Activated CD4-positive, alpha-beta T cell treated with anti-CD3 and anti-CD28 coated beads, Interleukin-2, Interleukin-6, amounts not matched to agents 100 ng/mL and 50 ng/mL, durations not matched to agents 16 hours and 8 hours (primary cell): Measurements from ENCODE around the gene RASSF8.

Experiments used
- DNase-seq: peaks from one replicate; pipeline ENCODE4 v3.0.0-alpha.2; 2020

Gene RASSF8

DNA sequence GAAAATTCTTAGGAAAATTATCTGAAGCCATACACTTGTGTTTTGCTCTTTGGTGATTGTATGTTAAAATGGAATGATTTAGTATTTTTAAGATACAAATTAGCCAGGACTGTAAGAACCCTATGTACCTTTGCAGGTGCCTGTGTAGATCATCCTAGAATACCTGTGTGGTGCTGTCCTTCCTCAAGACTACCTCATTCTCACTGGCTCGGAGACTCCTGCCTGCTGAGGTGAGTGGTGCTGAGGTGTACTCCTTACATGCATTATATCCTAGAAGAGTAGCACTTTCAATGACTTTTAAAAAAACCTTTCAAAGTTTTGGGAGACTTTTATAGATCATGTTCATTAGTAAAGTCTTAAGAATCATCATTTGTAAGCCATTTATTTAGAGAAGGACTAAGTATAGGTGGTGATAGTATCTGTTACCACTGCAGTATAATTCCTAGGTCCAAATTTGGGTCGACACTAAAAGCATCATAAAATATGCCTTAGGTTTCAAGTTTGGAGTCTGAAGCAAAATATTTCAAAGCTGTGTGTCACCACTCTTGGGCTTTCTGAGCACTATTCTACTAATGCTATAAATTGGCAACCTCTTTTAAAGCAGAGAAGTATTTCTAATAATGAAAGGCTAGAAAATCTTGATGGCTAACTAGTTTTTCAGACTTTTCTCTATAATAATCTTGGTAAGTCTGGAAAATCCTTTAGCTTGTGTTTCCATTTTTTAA is 36.6 kb downstream of the RASSF8 start:
- no peak for DNase-seq

DNA sequence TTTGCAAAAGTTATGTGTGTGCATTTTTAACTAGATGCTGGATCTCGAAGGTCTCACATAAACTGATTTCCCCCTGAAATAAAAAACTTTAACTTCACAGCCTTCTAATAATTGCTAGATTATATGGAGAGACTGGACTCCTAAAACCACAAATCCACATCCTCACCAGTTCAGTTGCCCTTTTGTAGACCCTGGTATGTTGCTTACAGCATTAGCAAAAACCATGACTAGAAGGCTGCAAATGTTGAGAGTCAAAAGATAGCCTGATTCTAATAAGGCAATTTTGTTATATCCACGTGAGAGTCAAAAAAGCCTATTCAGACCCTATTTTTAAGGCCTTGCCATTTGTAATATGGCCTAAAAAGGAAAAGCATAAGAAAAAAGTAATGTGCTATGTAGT is 37.4 kb downstream of the RASSF8 start:
- no peak for DNase-seq

DNA sequence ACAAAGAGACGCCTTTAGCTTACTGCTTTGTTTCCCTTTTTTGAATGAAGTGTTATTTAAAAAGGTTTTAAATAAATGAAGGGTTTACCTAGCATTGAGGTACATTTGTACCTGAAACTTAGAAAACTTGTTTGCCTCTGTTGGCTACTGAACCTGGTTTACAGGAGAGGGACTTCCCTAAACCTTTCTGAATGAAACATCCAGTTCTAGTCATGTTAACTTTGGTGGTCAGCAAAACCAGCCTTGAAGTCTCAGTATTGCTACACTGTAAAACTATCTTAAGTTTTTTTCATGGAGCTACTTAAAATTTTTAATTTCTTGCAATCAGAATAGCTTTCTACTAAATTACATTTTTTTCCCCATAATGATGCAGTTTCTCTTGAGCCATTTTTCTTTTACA is 38.2 kb downstream of the RASSF8 start:
- DNase-seq: no peak

DNA sequence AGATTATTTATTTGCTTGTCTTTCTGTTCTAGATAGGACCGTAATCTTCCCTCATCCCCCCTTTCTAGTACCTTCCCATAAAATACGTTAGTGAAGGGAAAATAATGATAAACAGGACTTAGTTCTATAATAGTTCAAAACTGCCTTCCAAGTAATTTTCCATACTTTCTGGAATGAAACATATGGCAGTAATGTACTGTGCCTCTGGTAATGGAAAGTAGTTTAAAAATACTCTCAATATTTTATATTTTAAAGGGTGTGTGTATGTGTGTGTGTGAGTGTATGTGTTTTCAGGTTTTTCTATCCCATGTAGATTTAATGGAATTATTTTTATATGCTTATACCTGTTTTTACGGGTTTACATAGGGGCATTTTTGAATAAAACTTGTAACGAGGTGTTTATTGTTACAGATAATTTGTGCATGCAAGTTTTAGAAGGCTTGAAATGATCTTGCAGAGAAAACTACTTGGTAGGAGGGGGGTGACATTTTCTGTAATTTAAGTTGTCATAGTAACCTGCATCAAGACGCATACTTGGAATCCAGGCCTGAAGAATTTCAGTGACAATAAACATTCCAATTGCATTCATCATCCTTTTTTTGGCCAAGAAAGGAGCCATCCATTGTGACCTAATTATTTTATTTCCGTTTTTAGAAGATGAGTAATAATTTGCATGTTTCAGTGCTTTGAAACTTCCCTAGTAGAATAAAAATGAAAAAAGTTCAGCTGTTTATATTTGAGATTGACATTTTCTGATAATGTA is 38.9 kb downstream of the RASSF8 start:
- no peak for DNase-seq

DNA sequence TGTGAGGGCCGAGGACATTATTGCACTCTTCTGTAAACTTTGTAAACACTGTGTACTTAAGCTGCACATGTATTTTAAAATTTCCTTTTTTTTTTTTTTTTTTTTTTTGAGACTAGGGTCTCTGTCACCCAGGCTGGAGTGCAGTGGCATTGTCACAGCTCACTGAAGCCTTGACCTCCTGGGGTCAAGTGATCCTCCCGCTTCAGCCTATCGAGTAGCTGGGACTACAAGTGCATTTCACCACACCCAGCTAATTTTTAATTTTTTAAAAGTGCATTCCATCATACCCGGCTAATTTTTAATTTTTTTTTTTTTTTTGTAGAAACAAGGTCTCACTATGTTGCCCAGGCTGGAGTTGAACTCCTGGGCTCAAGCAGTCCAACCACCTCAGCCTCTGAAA is 42.4 kb downstream of the RASSF8 start:
- no peak for DNase-seq

DNA sequence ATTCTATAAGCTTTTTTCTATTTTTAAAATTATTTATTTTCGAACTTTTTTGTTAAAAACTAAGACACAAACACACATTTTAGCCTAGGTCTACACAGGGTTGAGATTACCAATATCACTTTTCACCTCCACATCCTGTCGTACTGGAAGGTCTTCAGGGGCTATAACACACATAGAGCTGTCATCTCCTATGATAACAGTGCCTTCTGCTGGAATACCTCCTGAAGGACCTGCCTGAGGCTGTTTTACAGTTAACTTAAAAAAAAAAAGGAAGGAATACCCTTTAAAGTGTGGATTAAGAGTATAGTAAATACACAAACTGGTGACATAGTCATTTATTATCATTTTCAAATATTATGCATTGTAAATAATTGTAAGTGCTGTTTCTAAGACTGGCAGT is 43.0 kb downstream of the RASSF8 start:
- no peak for DNase-seq

DNA sequence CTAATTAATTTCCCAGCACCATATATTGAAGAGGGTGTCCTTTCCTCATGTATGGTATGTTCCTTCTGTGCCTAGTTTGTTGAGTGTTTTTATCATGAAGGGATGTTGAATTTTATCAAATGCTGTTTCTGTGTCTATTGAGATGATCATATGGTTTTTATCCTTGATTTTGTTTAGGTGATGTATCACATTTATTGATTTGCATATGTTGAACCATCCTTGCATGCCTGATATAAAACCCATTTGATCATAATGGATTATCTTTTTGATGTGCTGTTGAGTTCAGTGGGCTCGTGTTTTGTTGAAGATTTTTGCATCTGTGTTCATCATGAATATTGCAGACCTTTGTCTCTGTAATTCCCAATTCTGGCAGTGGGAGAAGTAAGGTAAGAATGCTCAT is 44.6 kb downstream of the RASSF8 start:
- DNase-seq: no peak

DNA sequence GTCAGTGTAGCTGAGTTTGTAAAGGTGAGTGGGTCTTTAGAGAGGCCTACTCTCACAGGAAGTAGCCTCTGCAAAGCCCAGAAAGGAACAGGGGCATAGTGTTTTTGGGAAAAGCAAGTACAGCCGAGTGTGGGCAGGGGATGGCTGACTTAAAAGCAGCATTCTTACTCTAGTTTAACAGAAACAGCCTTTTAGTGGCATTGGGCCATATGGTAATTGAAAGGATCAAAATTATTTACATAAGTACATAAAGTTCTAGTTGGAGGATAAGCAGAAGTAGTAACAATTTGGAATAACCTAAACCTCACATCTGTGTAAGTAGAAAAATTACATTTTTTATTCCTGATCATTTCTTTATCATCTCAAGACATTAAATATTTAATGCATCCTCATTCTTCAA is 49.1 kb downstream of the RASSF8 start:
- no peak for DNase-seq

DNA sequence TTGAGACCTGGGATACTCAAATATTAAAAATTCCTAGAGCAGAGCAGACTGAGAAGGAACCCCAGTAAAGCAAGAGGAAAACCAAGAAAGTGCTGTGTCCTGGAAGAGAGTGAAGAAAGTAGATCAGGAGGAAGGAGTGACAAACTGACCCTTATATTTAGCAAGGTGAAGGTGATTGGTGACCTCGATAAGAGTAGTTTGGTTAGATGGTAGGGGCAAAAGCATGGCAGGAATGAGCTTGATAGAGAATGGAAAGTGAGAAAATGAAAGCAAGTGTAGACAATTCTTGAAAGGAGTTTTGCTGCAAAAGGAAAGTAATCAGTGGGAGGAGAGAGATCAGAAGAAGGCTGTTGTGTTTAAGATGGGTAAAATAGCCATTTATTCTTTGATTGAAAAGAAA is 51.1 kb downstream of the RASSF8 start:
- no peak for DNase-seq

DNA sequence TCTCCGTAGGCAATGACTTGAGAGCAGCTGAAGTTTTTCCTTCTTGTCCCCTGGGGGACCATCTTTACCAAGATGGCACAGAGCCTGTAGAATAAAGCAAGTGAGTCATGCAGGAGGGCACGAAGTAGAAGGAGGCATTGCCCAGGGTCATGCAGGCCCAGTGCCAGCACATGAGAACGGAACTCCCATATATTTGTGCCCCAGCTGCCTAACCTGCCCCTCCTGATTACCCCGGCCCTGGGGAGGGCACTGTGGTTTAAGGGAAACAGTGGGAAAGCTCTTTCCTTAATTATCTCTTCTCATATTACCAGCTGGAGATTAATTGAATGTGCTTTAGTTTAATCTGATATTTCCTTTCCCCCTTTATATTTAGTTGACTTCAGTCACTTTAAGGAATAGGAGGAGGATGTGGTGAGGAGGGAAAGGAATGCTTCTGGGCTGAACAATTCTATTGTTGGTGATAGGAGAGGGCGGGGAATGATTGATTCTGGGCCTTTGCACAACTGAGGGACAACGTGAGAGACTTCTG is 51.9 kb downstream of the RASSF8 start:
- no peak for DNase-seq

DNA sequence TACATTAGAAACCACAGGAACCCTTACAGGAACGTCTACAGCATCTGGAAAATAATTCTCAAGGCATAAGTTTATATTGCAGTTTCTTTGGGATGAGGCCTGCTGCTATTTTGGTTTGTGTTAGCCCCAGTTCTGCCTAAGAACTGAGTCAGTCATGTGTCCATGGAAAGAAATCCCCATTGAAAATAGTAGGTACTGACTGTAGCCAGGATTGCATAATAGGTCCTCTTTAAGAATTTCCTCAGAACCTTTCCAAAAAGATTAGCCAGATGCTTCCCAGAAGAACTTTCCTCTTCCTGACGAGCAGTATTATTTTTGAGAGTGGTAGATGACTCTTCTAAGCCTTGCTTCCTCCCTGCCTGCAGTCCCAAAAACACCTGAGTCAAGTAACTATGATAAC is 52.6 kb downstream of the RASSF8 start:
- DNase-seq: no peak

DNA sequence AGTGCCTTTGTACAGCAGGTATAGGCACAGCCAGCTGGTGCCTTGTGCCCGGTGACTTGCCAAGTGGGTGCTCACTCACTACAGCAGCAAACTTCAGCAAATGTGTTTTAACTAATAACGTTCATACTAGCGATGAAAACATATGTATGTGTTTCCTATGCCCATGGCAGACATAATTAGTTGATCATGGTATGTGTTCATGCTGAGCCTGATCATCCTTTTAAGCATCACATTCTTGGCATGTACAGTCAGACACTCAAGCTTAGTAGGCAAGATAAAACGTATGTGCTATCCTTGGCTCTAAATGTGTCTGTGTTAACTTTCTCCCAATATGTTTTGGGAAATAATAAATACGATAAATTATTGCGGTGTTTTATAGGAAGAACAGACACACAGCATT is 55.6 kb downstream of the RASSF8 start:
- DNase-seq: no peak

DNA sequence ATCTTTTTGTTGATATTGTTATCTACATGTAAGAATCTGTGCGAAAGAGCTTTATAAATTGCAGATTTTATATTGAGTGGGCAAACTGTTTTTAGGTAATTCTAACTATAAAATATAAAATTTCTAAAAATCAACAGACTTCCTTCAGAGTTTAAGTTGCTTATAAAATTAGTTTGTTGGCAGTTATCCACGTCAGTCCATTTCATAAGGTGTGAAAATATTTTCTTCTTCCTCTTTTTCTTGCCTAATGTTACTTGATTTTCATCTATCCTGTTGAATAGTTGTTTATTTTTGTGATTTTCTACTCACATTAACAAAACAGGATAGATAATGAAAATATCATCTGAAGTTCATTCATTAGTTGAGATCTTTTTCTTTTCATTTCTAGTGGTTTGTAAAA is 58.0 kb downstream of the RASSF8 start:
- DNase-seq: no peak

DNA sequence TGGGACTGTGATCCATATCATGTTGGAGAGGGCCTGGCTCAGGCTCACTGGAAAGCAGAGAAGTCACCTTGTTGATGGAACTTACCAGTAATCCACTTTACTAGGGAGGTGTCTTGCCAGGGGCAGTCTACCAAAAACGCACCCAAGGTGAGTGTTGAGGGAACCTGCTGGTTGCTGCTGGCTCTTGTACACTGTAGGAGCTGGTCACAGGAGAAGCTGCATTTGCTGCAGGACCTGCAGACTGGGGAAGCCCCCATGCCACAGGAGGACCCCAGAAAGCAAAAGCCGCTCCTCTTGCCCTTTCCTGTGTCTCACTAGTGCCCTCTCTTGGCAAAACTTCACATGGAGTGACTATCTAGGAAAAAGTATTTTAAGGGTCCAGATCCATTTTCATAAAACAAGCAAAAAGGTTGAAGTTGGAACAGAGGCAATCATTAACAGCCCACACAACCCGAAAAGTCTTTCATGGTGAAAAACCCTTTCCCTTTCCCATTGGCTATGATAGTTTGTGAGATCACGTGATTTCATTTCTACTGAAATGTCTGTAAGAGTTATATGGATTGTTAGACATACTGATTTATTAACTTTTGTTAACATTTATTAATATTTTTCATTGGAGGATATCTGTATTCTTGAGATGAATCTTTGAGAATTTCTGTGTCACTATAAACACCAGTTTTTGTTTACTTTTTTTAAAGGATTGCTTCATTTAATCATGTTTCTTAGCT is 59.2 kb downstream of the RASSF8 start:
- peak; percentile 25 for DNase-seq

DNA sequence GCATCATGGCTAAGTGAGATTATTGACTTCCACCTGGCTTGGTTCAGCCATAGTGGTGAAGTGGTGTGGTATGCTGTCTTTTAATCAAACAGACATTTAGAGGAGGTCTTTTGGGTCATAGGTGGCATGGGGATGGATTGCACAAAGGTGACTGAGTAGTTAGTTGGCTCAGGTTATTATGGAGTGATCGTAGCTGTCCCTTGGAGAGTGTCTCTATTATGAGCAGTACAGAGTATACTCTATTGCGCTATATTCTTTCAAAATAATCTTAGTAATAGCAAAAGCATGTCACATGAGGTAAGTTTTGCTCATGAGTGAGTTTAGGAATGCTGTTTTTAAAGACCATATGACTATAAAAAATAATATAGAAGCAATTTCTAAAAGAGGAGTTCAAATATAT is 60.4 kb downstream of the RASSF8 start:
- no peak for DNase-seq

DNA sequence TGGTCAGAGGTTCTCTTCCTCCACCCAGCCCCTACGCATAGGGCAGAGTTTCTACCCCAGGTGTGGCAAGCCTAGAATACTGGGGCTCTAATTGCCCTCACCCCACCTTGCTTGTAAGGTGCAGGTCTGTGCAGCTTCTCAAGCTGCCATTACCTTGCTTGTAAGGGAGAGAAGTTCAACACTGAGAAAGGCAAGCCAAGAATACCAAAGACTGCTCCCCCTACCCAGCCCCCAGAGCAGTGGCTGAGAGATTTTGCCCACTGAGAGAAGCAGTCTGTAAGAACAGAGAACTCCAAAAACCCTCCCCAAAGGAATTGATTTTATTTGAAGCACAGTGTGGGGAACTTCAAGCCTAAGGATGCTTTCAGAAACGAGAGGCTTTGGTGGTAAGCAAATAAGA is 63.1 kb downstream of the RASSF8 start:
- no peak for DNase-seq

DNA sequence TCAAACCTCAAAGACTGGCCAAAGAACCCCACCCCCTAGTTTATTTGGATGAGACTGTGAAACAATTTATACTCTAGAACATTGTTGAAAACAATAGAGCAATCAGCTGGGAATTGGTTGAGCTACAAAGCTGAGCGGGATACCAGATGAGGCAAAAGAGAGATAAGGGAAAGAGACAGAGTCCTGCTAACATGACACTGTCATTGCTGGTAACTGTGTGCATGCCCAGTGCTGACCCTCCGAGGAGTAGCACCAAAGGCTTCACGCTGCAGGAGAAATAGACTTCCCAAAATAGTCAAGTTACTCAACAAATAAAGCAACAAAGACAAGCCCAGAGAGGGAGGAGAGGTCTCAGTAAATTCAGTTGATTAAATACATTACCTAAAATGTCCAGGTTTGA is 63.6 kb downstream of the RASSF8 start:
- DNase-seq: no peak

DNA sequence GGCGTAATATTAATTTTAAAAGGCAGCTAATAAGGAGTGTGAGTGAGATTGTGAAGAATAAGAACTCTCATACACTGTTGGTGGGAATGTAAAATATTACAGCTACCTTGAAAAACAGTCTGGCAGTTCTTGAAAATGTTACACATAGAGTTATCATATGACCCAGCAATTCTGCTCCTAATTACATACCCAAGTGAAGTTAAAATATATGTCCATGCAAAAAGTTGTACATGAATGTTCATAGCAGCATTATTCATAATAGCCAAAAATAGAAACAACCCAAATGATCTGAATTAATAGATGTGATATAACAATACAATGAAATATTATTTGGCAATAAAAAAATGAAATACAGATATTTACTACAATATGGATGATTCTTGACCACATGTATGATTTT is 68.2 kb downstream of the RASSF8 start:
- no peak for DNase-seq

DNA sequence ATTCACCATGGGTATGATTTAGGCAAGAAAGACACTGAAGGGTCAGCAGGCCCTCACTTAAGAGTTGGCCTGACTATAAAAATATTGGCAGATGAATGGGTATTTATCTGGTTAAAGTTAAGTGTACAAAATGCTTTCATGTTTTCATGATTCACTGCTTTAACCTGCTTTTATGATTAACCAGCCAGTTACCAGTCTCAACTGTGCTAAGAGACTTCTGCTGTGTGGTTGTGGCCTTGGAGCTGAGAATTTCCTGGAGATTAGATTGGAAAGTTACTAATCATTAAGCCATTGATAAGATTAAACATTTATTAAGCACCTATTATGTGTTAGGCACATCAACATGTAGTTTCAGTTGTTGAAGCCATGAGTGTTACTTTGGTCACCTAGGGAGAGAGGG is 68.9 kb downstream of the RASSF8 start:
- no peak for DNase-seq

DNA sequence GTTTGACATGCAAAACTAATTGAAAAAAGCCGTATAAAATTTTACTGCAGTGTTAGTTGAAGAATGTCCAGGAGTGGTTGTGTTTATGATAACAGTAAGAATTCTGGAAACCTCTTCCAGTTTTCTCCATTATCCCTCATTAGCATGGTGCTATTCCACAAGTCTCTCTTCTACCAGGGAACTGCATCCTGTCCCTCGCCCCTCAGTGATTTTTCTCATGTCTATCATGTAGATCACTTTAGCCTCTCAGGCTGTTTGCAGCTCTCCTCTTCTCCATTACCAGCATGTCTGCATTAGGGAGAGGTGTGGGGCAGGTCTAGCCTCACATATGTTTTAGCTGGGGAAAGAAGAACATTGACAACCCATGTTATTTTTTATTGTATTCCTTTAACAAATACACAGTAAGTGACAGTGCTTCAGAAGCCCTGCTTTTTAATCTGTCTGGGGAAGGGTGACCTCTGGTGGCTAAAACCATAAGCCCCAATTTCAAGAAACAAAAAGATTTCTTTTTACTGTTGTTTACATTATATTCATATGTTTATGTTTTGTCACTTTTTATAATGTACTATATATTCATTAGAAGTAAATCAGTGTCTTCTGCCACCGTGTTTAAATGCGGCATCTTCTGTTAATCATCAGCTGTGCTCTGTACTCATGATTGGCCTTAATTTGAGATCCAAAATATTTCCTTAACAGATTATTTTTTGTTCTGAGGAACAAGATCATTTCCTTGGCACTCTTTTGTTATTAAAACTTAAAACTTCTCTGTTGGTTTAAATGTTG is 70.7 kb downstream of the RASSF8 start:
- DNase-seq: peak; percentile 32

DNA sequence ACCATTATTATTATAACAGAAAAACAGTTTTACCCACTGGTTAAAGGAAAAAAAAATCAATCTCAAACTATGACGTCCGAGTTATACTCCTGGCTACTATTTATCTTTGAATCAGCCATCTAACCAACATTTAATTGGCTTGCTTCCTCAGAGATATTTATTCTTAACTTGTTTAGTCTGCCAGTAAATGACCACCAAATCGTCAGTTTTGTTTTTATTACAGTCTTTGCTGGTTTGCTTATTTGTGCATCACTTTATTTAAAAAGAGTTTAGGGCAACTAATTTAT is 71.2 kb downstream of the RASSF8 start:
- no peak for DNase-seq

DNA sequence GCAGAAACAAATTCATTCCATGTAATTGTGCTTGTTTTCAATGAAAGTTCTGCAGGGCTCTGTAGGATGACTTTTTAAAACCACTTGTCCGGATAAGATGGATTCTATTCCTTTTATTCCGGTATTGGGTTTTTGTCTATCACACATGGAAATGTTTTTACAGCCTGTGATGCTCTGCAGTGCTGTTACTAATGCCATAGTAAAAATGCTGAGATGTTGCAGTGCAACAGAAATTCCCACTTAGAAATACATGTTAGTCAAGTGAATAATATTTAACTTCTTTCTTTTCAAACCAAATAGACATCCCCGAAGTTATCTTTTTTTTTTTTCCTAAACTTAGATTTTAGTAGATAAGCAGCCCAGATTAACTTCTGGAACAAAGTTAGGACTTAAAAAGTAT is 71.9 kb downstream of the RASSF8 start:
- DNase-seq: no peak

DNA sequence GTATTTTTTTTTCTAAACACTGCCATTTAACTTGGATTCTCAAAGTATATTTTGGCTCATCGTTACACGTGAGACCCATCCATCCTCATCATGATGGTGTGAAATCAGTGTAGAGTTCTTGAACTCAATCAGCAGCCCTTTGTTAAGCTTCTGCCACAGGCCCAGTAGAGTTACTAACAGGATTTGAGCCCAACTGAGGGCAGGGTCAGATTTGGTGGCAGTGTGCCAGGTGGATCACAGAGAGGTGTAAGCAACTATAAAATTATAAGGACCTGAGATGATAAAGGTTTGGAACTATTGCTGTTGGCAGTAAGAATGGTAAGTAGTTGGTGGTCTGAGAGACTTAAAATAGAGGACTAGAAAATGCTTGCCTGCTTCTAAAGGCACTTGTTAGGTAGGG is 72.8 kb downstream of the RASSF8 start:
- DNase-seq: no peak
